ENCODE results near the gene DCXR.

Gene DCXR

GRCh38 chr17:82021107-82021899 is 16.2 kb downstream of the DCXR start:
- no peak for DNase-seq

GRCh38 chr17:82020572-82021106 is 16.9 kb downstream of the DCXR start:
- DNase-seq: no peak

GRCh38 chr17:82019690-82020571 is 17.6 kb downstream of the DCXR start:
- DNase-seq: no peak

- DNase-seq: no peak
Measured at GRCh38 chr17:82018989-82019689, 18.4 kb downstream of the DCXR start.

GRCh38 chr17:82018152-82018988 is 19.1 kb downstream of the DCXR start:
- DNase-seq: no peak

- no peak for DNase-seq
Measured at GRCh38 chr17:82017612-82018151, 19.8 kb downstream of the DCXR start.

GRCh38 chr17:82016875-82017459 is 20.5 kb downstream of the DCXR start:
- no peak for DNase-seq

- no peak for DNase-seq
Measured at GRCh38 chr17:82016061-82016874, 21.2 kb downstream of the DCXR start.

GRCh38 chr17:82015311-82015971 is 22.1 kb downstream of the DCXR start:
- no peak for DNase-seq

- no peak for DNase-seq
Measured at GRCh38 chr17:82014971-82015310, 22.6 kb downstream of the DCXR start.

- DNase-seq: no peak
Measured at GRCh38 chr17:82014432-82014831, 23.1 kb downstream of the DCXR start.

GRCh38 chr17:82013772-82014321 is 23.6 kb downstream of the DCXR start:
- no peak for DNase-seq

GRCh38 chr17:82013341-82013740 is 24.2 kb downstream of the DCXR start:
- no peak for DNase-seq

GRCh38 chr17:82012640-82013295 is 24.7 kb downstream of the DCXR start:
- DNase-seq: no peak

GRCh38 chr17:82012261-82012639 is 25.2 kb downstream of the DCXR start:
- no peak for DNase-seq

- no peak for DNase-seq
Measured at GRCh38 chr17:82011617-82012187, 25.8 kb downstream of the DCXR start.

GRCh38 chr17:82010575-82011525 is 26.6 kb downstream of the DCXR start:
- no peak for DNase-seq

- no peak for DNase-seq
Measured at GRCh38 chr17:82009413-82009812, 28.1 kb downstream of the DCXR start.
